ENCODE results near the gene SLC26A3.

Gene SLC26A3

GRCh38 chr7:107773027-107773426 lies 30.0 kb downstream of the SLC26A3 start:
- in situ Hi-C loops (cut with MboI; ENCODE audit: low sequenced_read_pairs, unreplicated experiment) = no loop called here
- TF ChIP-seq CTCF (IDR thresholded peaks at IDR 0.05; ENCODE audit: borderline replicate concordance, control extremely low read depth, extremely low read depth, insufficient read depth, missing control alignments) = no peak
- no peak for DNase-seq (ENCODE audit: low spot score)

GRCh38 chr7:107768263-107768662 lies 34.8 kb downstream of the SLC26A3 start:
- DNase-seq (ENCODE audit: low spot score) = no peak
- TF ChIP-seq CTCF (IDR thresholded peaks at IDR 0.05; ENCODE audit: borderline replicate concordance, control extremely low read depth, extremely low read depth, insufficient read depth, missing control alignments) = no peak
- in situ Hi-C loops (cut with MboI; ENCODE audit: low sequenced_read_pairs, unreplicated experiment) = no loop called here

- in situ Hi-C loops (cut with MboI; ENCODE audit: low sequenced_read_pairs, unreplicated experiment) = no loop called here
- DNase-seq (ENCODE audit: low spot score) = no peak
- TF ChIP-seq CTCF (IDR thresholded peaks at IDR 0.05; ENCODE audit: borderline replicate concordance, control extremely low read depth, extremely low read depth, insufficient read depth, missing control alignments) = no peak
These were observed 35.6 kb downstream of the SLC26A3 start for GRCh38 chr7:107767391-107767790.

GRCh38 chr7:107758667-107759066 lies 44.4 kb downstream of the SLC26A3 start:
- TF ChIP-seq CTCF (IDR thresholded peaks at IDR 0.05; ENCODE audit: borderline replicate concordance, control extremely low read depth, extremely low read depth, insufficient read depth, missing control alignments) = no peak
- no peak for DNase-seq (ENCODE audit: low spot score)
- in situ Hi-C loops (cut with MboI; ENCODE audit: low sequenced_read_pairs, unreplicated experiment) = no loop called here

GRCh38 chr7:107754642-107755041 lies 48.4 kb downstream of the SLC26A3 start:
- no peak for TF ChIP-seq CTCF (IDR thresholded peaks at IDR 0.05; ENCODE audit: borderline replicate concordance, control extremely low read depth, extremely low read depth, insufficient read depth, missing control alignments)
- no peak for DNase-seq (ENCODE audit: low spot score)
- in situ Hi-C loops (cut with MboI; ENCODE audit: low sequenced_read_pairs, unreplicated experiment) = no loop called here

GRCh38 chr7:107751113-107751512 lies 51.9 kb downstream of the SLC26A3 start:
- in situ Hi-C loops (cut with MboI; ENCODE audit: low sequenced_read_pairs, unreplicated experiment) = no loop called here
- no peak for DNase-seq (ENCODE audit: low spot score)
- TF ChIP-seq CTCF (IDR thresholded peaks at IDR 0.05; ENCODE audit: borderline replicate concordance, control extremely low read depth, extremely low read depth, insufficient read depth, missing control alignments) = no peak

GRCh38 chr7:107746006-107746405 lies 57.0 kb downstream of the SLC26A3 start:
- in situ Hi-C loops (cut with MboI; ENCODE audit: low sequenced_read_pairs, unreplicated experiment) = no loop called here
- DNase-seq (ENCODE audit: low spot score) = no peak
- TF ChIP-seq CTCF (IDR thresholded peaks at IDR 0.05; ENCODE audit: borderline replicate concordance, control extremely low read depth, extremely low read depth, insufficient read depth, missing control alignments) = no peak
